H1 (cell line): Measurements from ENCODE around the gene MGAT5. TPM values are rescaled to one million over a fixed set of nuclear protein-coding genes. Genes with fewer than 3 reads are reported as not detected.

Experiments
- CTCF ChIA-PET: fragments of 300-600 bp; sonication (Branson Sonifier 250); formaldehyde crosslinking; loops from one replicate; lab custom pipeline; 2021; ENCODE audit not compliant: partially characterized antibody; lab: Charles Lee
- POLR2A ChIA-PET: fragments of 300-600 bp; sonication (Branson Sonifier 250); formaldehyde crosslinking; loops from one replicate; lab custom pipeline; 2021; ENCODE audit warnings: inconsistent platforms; ENCODE audit not compliant: partially characterized antibody; lab: Charles Lee
- DNase-seq, 2 experiments: peaks; one replicate each; pipeline versions ENCODE4 v3.0.0 to v3.0.0-alpha.2; 2010 to 2022; ENCODE audit warnings: low spot score in 2 of 2, low read depth in 1 of 2, mixed read lengths in 1 of 2
- FAIRE-seq: peaks from 2 replicates; lab custom pipeline; 2011; peaks lifted over from hg19 to GRCh38; lab: Jason Lieb, UNC
- H2AFZ ChIP-seq: 2 replicates; pipeline ENCODE4 v1.8.1; 2012; ENCODE audit warnings: low read length, inconsistent platforms
- H2AK5ac ChIP-seq: 2 replicates; pipeline ENCODE4 v1.6.1; 2013; ENCODE audit warnings: low read depth, low read length
- H2BK120ac ChIP-seq: replicated peaks from 2 replicates; pipeline ENCODE3; 2013; ENCODE audit warnings: low read depth, low read length, inconsistent platforms
- H2BK12ac ChIP-seq: 2 replicates; pipeline ENCODE4 v1.6.1; 2013; ENCODE audit warnings: low read depth, low read length
- H2BK15ac ChIP-seq: 2 replicates; pipeline ENCODE4 v1.6.1; 2013; ENCODE audit warnings: low read length
- H2BK20ac ChIP-seq: 2 replicates; pipeline ENCODE4 v1.6.1; 2013; ENCODE audit warnings: low read length
- H2BK5ac ChIP-seq: 2 replicates; pipeline ENCODE4 v1.6.1; 2013; ENCODE audit warnings: low read depth, low read length
- H3K14ac ChIP-seq: 2 replicates; pipeline ENCODE4 v1.6.1; 2013; ENCODE audit warnings: inconsistent platforms; ENCODE audit not compliant: insufficient read length
- H3K18ac ChIP-seq: 2 replicates; pipeline ENCODE4 v1.6.1; 2013; ENCODE audit warnings: low read length; ENCODE audit errors: extremely low read depth
- H3K23ac ChIP-seq: 2 replicates; pipeline ENCODE4 v1.6.1; 2013; ENCODE audit warnings: inconsistent platforms; ENCODE audit not compliant: insufficient read length
- H3K23me2 ChIP-seq: 2 replicates; pipeline ENCODE4 v1.6.1; 2013; ENCODE audit warnings: low read depth, low read length
- H3K27ac ChIP-seq: 2 replicates; pipeline ENCODE4 v1.6.1; 2011; ENCODE audit warnings: low read depth, low read length, inconsistent platforms
- H3K27me3 ChIP-seq, 4 experiments: replicated peaks in 1 of 4; 1 replicate in 1 of 4; 2 replicates in 3 of 4; pipeline versions ENCODE4 v1.6.1 to v1.8.1; 2011 to 2013; ENCODE audit warnings: low read length in 3 of 4, mild to moderate bottlenecking in 3 of 4, inconsistent platforms in 2 of 4, mixed read lengths in 2 of 4, moderate library complexity in 1 of 4; ENCODE audit not compliant: control insufficient read depth in 3 of 4, insufficient read depth in 3 of 4; ENCODE audit errors: extremely low read depth in 1 of 4
- H3K36me3 ChIP-seq, 4 experiments: 2 replicates each; pipeline versions ENCODE4 v1.6.1 to v1.8.1; 2011 to 2013; ENCODE audit warnings: mild to moderate bottlenecking in 4 of 4, low read length in 3 of 4, moderate library complexity in 2 of 4, control low read depth in 1 of 4, inconsistent platforms in 1 of 4; ENCODE audit not compliant: insufficient read depth in 4 of 4, control insufficient read depth in 2 of 4
- H3K4ac ChIP-seq: replicated peaks from 2 replicates; pipeline ENCODE3; 2013; ENCODE audit warnings: low read length, low read depth, mixed read lengths, inconsistent platforms; ENCODE audit not compliant: insufficient read length
- H3K4me1 ChIP-seq, 4 experiments: replicated peaks in 1 of 4; 1 replicate in 1 of 4; 2 replicates in 3 of 4; pipeline versions ENCODE4 v1.6.1 to v1.8.1; 2011 to 2013; ENCODE audit warnings: low read length in 3 of 4, inconsistent platforms in 2 of 4, mixed read lengths in 1 of 4; ENCODE audit not compliant: insufficient read depth in 4 of 4, control insufficient read depth in 3 of 4
- H3K4me2 ChIP-seq, 2 experiments: 2 replicates each; pipeline versions ENCODE4 v1.6.1 to v1.8.1; 2011 to 2013; ENCODE audit warnings: low read depth in 2 of 2, low read length in 2 of 2, control low read depth in 1 of 2, inconsistent platforms in 1 of 2, mild to moderate bottlenecking in 1 of 2; ENCODE audit not compliant: insufficient read depth in 1 of 2
- H3K4me3 ChIP-seq, 4 experiments: fragments of 200-600, 300-600 bp in 1 of 4; sonication (generic), shearing (Covaris generic), sonication (Bioruptor Twin) in 1 of 4; 2 replicates each; pipeline versions ENCODE4 v1.5.1 to v1.8.1; 2011 to 2016; ENCODE audit warnings: low read length in 4 of 4, low read depth in 3 of 4, control low read depth in 2 of 4, inconsistent platforms in 2 of 4, mild to moderate bottlenecking in 2 of 4, mixed read lengths in 1 of 4, moderate library complexity in 1 of 4; ENCODE audit not compliant: insufficient read depth in 2 of 4; ENCODE audit errors: extremely low read depth in 1 of 4
- H3K56ac ChIP-seq: replicated peaks from 2 replicates; pipeline ENCODE3; 2013; ENCODE audit warnings: low read depth, mild to moderate bottlenecking, mixed read lengths, low read length, inconsistent platforms; ENCODE audit not compliant: insufficient read length
- H3K79me1 ChIP-seq: 2 replicates; pipeline ENCODE4 v1.6.1; 2013; ENCODE audit warnings: low read depth, low read length, control low read depth
- H3K79me2 ChIP-seq, 2 experiments: 2 replicates each; pipeline versions ENCODE4 v1.6.1 to v1.8.1; 2012 to 2013; ENCODE audit warnings: low read length in 2 of 2, mild to moderate bottlenecking in 2 of 2, inconsistent platforms in 1 of 2; ENCODE audit not compliant: insufficient read depth in 2 of 2, control insufficient read depth in 1 of 2
- H3K9ac ChIP-seq, 4 experiments: replicated peaks in 1 of 4; 1 replicate in 1 of 4; 2 replicates in 3 of 4; pipeline versions ENCODE4 v1.6.1 to v1.8.1; 2011 to 2013; ENCODE audit warnings: low read depth in 3 of 4, low read length in 3 of 4, control low read depth in 2 of 4, mild to moderate bottlenecking in 2 of 4, moderate library complexity in 2 of 4, inconsistent platforms in 1 of 4; ENCODE audit errors: extremely low read depth in 1 of 4
- H3K9me3 ChIP-seq, 2 experiments: 2 replicates each; pipeline versions ENCODE4 v1.6.1 to v1.8.1; 2012 to 2013; ENCODE audit warnings: mild to moderate bottlenecking in 2 of 2, moderate library complexity in 2 of 2, control low read depth in 1 of 2, inconsistent platforms in 1 of 2, low read depth in 1 of 2, low read length in 1 of 2, mixed read lengths in 1 of 2; ENCODE audit not compliant: insufficient read depth in 2 of 2
- H4K20me1 ChIP-seq, 2 experiments: replicated peaks in 1 of 2; 2 replicates each; pipeline versions ENCODE3 to v1.8.1; 2011 to 2013; ENCODE audit warnings: inconsistent platforms in 2 of 2, low read length in 2 of 2, mild to moderate bottlenecking in 1 of 2; ENCODE audit not compliant: insufficient read depth in 2 of 2, control insufficient read depth in 1 of 2
- H4K5ac ChIP-seq: 2 replicates; pipeline ENCODE4 v1.6.1; 2013; ENCODE audit warnings: low read length, low read depth, mixed read lengths, inconsistent platforms; ENCODE audit not compliant: insufficient read length
- H4K8ac ChIP-seq: 2 replicates; pipeline ENCODE4 v1.8.0; 2013; ENCODE audit warnings: mild to moderate bottlenecking, moderate library complexity, low read length, inconsistent platforms; ENCODE audit not compliant: insufficient read depth; ENCODE audit errors: extremely low read depth
- H4K91ac ChIP-seq: replicated peaks from 2 replicates; pipeline ENCODE3; 2013; ENCODE audit warnings: low read length, mixed read lengths, inconsistent platforms; ENCODE audit not compliant: insufficient read length
- SP4 ChIP-seq: IDR thresholded peaks from 2 replicates; pipeline ENCODE4 v1.6.1; 2012; ENCODE audit warnings: low read length, inconsistent platforms
- WGBS, 2 experiments: shearing (Covaris generic) in 1 of 2; methylation state at CpG; one replicate each; pipeline versions ENCODE4 v1.1.6 to v1.1.7; 2013 to 2015; ENCODE audit warnings: low lambda C conversion rate in 2 of 2, mixed read lengths in 2 of 2, inconsistent platforms in 1 of 2, low coverage in 1 of 2, missing lambda C conversion rate in 1 of 2; ENCODE audit not compliant: insufficient replicate concordance in 2 of 2, insufficient coverage in 1 of 2, insufficient read length in 1 of 2; ENCODE audit errors: extremely low coverage in 1 of 2, missing lambda C conversion rate in 1 of 2; 5-methylcytosine and 5-hydroxymethylcytosine counted together
- polyA plus RNA-seq, 7 experiments: library from polyadenylated mRNA; depleted of rRNA in 3 of 7; stranded (reverse) in 5 of 7; unstranded in 2 of 7; fragments of >200 nt in 5 of 7; fragments of 200-250 nt in 2 of 7; gene quantifications; 1 replicate in 5 of 7; 2 replicates in 1 of 7; 4 replicates in 1 of 7; pipeline versions ENCODE4 v1.2.1 to v1.2.3, GENCODE V29; 2011 to 2013; ENCODE audit warnings: missing spikeins in 2 of 7, mixed read lengths in 2 of 7
- total RNA-seq: library from RNA; stranded (reverse); fragmentation: NEBNext Ultra II Directional; extraction: Animal tissue kit (Norgen Biotek cat#: 25700); gene quantifications from 2 replicates; pipeline ENCODE4 v1.2.1, GENCODE V29; 2021

Gene MGAT5
- total and polyA plus RNA-seq, 2 of the 8 experiments (the other 6 are each of a cell fraction or from before 2014, with no cell fraction given): 11.2 to 49.2 TPM

DNA sequence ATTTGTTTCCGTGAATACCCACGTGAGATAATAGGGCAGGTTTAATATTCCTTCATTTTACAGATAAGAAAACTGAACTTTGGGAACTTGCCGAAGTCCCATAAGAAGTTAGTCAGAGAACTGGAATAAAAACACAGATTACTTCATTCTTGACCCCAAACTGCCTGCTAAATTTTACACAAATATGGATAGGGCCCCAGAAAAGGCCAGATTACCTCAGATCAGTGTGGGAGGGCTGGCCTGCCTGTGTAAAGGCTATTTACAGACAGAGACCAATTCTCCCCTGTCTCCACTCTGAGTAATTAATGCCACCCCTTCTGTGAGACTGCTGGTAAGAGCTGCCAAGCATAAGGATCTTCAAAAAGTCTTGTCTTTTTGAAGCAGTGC is 139.2 kb downstream of the MGAT5 start:
- Histone ChIP-seq H3K23me2 (no peaks in the 10 kb centered on the region), H2BK5ac (no peak overlapping the region), H4K8ac (no peak overlapping the region), H2BK20ac (no peak overlapping the region), H4K91ac (no peak overlapping the region), H3K9me3 (no peaks in the 10 kb centered on the region), H3K4me1 (no peaks in the 10 kb centered on the region), H4K20me1 (peaks cover 0 to 1% of the 10 kb centered on the region in 2 experiments), H2BK15ac (no peak overlapping the region), H3K79me1 (no peaks in the 10 kb centered on the region), H3K18ac (no peak overlapping the region), H3K9ac (no peak overlapping the region), H3K4me2 (no peak overlapping the region), H3K79me2 (no peaks in the 10 kb centered on the region), H3K27me3 (no peaks in the 10 kb centered on the region), H3K36me3 (no peaks in the 10 kb centered on the region; a peak in 1 of 8 replicates), H3K23ac (no peak overlapping the region), H2AK5ac (no peak overlapping the region), H4K5ac (no peak overlapping the region), H3K14ac (no peak overlapping the region), H3K4me3 (no peak overlapping the region), H2BK120ac (no peak overlapping the region), H3K4ac (no peak overlapping the region), H2BK12ac (no peak overlapping the region), H2AFZ (no peak overlapping the region), H3K27ac (no peak overlapping the region), H3K56ac (no peak overlapping the region)
- CTCF ChIA-PET: interaction anchor here (0.8 to 2.2 kb wide), 18 partner anchors 11 to 529 kb away, joined by 3 to 15 read pairs (median 5); no protein-coding TSS in a partner anchor
- WGBS, 2 experiments: 88% methylated on average over 3 of the region's 3 CpGs; no CpG with 5 or more reads in 1 of the 2 experiments
- no peak for TF ChIP-seq SP4
- FAIRE-seq: no peak
- POLR2A ChIA-PET: no interaction called here
- no peak for DNase-seq
